Measurements from ENCODE around the gene CCDC24. TPM values are rescaled to one million over a fixed set of nuclear protein-coding genes. Genes with fewer than 3 reads are reported as not detected.
A peak's percentile ranks its signal among the peaks of the same experiment; 100 is the strongest.

Gene CCDC24
- total and polyA plus RNA-seq, 9 of the 15 experiments (the other 6 are each of a cell fraction or from before 2014, with no cell fraction given) = 0.31 to 4.5 (median 1.5) TPM

DNA sequence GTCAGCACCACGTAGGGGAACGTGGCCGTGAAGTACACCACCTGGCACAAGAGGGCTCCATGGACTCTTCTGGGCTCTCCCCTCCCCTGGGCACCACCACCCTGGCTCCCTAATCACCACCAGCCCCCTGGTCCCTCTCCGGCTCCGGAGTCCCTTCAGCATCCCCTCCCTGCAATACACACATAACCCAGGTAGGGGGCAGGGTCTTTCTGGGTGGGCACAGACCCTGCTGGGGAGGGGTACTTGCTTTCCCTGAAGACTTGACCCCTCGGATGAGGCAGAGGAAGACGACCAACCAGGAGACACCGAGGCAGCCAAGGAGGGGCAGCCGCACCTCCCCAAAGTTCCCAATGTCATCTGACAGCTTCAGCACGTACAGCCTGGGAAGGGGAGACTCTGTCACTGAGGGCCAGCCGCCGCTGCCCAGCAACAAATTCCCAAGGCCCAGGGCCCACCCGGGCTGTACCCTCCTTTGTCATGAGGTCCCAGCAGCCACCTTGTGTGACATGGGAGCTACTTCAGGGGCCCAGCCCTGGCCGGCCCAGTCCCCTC is 11.3 kb downstream of the CCDC24 start (continued):
- no peak for TF ChIP-seq ZNF408 (CRISPR knock-in tag; IDR thresholded peaks at IDR 0.05; ENCODE audit: low read depth)
- TF ChIP-seq GTF2A2 (tag; IDR thresholded peaks at IDR 0.05) = no peak
- TF ChIP-seq POLR2G (IDR thresholded peaks at IDR 0.05; ENCODE audit: low read depth, low read length) = peak; percentile 35; the same call in 1 of the 2 replicates
- no peak for TF ChIP-seq POLR2B (IDR thresholded peaks at IDR 0.05; ENCODE audit: low read depth, partially characterized antibody)
- no peak for TF ChIP-seq CBFB (CRISPR knock-in tag; IDR thresholded peaks at IDR 0.05)
- TF ChIP-seq FOXK2 (conservative IDR thresholded peaks at IDR 0.05 in 1 of 2, IDR thresholded peaks at IDR 0.05 in 1 of 2; ENCODE audit: low read depth in 2 of 2) = no peak
- TF ChIP-seq, protein P1, sequence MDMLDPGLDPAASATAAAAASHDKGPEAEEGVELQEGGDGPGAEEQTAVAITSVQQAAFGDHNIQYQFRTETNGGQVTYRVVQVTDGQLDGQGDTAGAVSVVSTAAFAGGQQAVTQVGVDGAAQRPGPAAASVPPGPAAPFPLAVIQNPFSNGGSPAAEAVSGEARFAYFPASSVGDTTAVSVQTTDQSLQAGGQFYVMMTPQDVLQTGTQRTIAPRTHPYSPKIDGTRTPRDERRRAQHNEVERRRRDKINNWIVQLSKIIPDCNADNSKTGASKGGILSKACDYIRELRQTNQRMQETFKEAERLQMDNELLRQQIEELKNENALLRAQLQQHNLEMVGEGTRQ (CRISPR knock-in tag; IDR thresholded peaks at IDR 0.05) = no peak
- no peak for TF ChIP-seq ZNF644 (tag; IDR thresholded peaks at IDR 0.05; ENCODE audit: low read depth)
- TF ChIP-seq, protein P2, sequence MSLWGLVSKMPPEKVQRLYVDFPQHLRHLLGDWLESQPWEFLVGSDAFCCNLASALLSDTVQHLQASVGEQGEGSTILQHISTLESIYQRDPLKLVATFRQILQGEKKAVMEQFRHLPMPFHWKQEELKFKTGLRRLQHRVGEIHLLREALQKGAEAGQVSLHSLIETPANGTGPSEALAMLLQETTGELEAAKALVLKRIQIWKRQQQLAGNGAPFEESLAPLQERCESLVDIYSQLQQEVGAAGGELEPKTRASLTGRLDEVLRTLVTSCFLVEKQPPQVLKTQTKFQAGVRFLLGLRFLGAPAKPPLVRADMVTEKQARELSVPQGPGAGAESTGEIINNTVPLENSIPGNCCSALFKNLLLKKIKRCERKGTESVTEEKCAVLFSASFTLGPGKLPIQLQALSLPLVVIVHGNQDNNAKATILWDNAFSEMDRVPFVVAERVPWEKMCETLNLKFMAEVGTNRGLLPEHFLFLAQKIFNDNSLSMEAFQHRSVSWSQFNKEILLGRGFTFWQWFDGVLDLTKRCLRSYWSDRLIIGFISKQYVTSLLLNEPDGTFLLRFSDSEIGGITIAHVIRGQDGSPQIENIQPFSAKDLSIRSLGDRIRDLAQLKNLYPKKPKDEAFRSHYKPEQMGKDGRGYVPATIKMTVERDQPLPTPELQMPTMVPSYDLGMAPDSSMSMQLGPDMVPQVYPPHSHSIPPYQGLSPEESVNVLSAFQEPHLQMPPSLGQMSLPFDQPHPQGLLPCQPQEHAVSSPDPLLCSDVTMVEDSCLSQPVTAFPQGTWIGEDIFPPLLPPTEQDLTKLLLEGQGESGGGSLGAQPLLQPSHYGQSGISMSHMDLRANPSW (CRISPR knock-in tag; IDR thresholded peaks at IDR 0.05) = no peak
- TF ChIP-seq RBFOX2 (IDR thresholded peaks at IDR 0.05; ENCODE audit: low read depth, low read length) = no peak
- no peak for TF ChIP-seq HNRNPK (IDR thresholded peaks at IDR 0.05; ENCODE audit: low read depth, low read length, poor library complexity, severe bottlenecking)
- no peak for TF ChIP-seq SMAD3 (CRISPR knock-in tag; conservative IDR thresholded peaks at IDR 0.05)
- TF ChIP-seq RFX5 (IDR thresholded peaks at IDR 0.05; ENCODE audit: low read depth, low read length) = no peak
- TF ChIP-seq HIVEP1 (CRISPR knock-in tag; IDR thresholded peaks at IDR 0.05) = no peak
